HG02884 (cell line): ENCODE data around the gene GMPPA.

Experiments used
- ATAC-seq: cut with Tn5 transposase; IDR thresholded peaks from one replicate; pipeline ENCODE4 v1.9.1; 2021; ENCODE audit warnings: mild to moderate bottlenecking, moderate library complexity; ENCODE audit not compliant: unreplicated experiment

Gene GMPPA

GRCh38 chr2:219484343-219485200 lies 14.1 kb upstream of the GMPPA start:
- ATAC-seq: no peak

- no peak for ATAC-seq
Observed at GRCh38 chr2:219485201-219485580, 13.5 kb upstream of the GMPPA start.

GRCh38 chr2:219486380-219486959 lies 12.2 kb upstream of the GMPPA start:
- ATAC-seq: no peak

- ATAC-seq: no peak
Observed at GRCh38 chr2:219488149-219488843, 10.4 kb upstream of the GMPPA start.

GRCh38 chr2:219488844-219489194 lies 9.9 kb upstream of the GMPPA start:
- ATAC-seq: no peak

GRCh38 chr2:219489315-219489714 lies 9.4 kb upstream of the GMPPA start:
- no peak for ATAC-seq

GRCh38 chr2:219490186-219490585 lies 8.5 kb upstream of the GMPPA start:
- ATAC-seq: no peak

- ATAC-seq: no peak
Observed at GRCh38 chr2:219490600-219491130, 8.0 kb upstream of the GMPPA start.

GRCh38 chr2:219491278-219491963 lies 7.3 kb upstream of the GMPPA start:
- no peak for ATAC-seq

- no peak for ATAC-seq
Observed at GRCh38 chr2:219492575-219492974, 6.1 kb upstream of the GMPPA start.

- ATAC-seq: no peak
Observed at GRCh38 chr2:219493086-219493485, 5.6 kb upstream of the GMPPA start.

- no peak for ATAC-seq
Observed at GRCh38 chr2:219494952-219495530, 3.6 kb upstream of the GMPPA start.

- ATAC-seq: no peak
Observed at GRCh38 chr2:219495531-219496122, 3.1 kb upstream of the GMPPA start.

- no peak for ATAC-seq
Observed at GRCh38 chr2:219496247-219496824, 2.4 kb upstream of the GMPPA start.

GRCh38 chr2:219496825-219497494 lies 1.7 kb upstream of the GMPPA start:
- ATAC-seq: no peak

- ATAC-seq: no peak
Observed at GRCh38 chr2:219497495-219498279, 1.0 kb upstream of the GMPPA start.

- no peak for ATAC-seq
Observed at GRCh38 chr2:219499058-219499307, 292 bp downstream of the GMPPA start.

- ATAC-seq: no peak
Observed at GRCh38 chr2:219499555-219499954, 864 bp downstream of the GMPPA start.

- ATAC-seq: no peak
Observed at GRCh38 chr2:219500135-219500534, 1.4 kb downstream of the GMPPA start.
